HG03095 (cell line): ENCODE measurements around the gene PTGFRN.

Source experiments
- ATAC-seq: cut with Tn5 transposase; IDR thresholded peaks from one replicate; pipeline ENCODE4 v1.9.1; 2021; ENCODE audit warnings: moderate library complexity; ENCODE audit not compliant: unreplicated experiment

Gene PTGFRN

DNA sequence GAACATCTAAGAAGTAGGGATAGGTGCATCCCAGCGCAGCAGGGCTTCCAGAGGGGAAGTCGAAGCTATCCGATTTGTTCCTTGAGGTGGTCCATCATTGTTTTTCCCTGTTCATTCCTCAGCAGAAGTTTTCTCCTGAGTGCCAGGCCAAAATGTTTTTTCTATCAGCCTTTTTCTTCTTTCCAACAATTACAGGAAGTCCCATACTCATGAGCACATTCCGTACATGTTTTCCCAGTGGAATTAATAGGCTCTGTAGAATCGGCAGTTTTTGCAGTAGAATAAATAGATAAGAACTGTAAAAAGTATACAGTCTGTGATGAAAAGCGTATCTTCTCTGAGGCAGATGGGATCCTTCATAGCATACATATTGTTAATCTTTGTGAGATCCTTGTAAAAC lies 116.6 kb downstream of the PTGFRN start:
- ATAC-seq: no peak

DNA sequence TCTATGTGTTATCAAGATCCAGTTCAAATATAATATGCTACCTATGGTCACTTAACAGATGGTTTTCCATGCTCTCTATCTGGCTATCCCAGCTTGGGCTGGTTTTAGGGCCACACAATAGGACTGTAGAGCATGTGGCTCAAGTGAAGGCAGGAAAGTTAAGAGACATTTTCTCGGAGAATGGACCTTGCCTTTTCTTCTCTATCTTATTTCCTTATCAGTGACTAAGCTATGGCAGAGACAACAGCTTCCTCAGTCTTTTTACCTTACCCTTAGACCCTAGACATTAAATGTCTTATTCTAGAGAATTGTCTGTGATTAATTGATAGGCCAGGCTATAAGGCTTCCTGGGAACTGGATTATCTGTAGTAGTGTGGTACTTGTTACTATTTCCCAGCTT lies 120.0 kb downstream of the PTGFRN start:
- no peak for ATAC-seq

DNA sequence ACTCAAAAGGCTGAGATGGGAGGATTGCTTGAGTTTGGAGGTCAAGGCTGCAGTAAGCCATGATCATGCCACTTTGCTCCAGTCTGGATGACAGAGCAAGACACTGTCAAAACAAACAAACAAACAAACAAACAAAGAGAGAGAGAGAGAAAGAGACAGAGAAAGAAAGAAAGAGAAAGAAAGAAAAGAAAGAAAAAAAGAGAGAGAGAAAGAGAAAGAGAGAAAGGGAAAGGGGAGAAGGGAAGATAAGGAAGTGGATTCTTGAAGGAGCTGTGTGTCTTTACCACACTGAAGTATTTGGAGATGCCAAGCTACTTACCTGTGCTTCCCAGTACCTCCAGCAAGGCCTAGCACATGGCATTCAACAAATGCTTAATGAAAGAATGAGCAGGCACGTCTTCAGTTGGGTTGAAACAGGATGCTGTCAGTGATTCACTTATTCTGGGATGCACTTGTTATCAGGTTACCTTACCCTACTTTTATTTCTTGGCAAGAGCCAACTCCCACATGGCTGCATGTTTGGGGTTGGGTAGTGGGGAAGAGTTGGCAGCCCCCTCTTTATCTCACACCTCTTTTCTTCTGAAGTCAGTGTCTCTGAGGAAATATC lies 120.7 kb downstream of the PTGFRN start:
- ATAC-seq: no peak

DNA sequence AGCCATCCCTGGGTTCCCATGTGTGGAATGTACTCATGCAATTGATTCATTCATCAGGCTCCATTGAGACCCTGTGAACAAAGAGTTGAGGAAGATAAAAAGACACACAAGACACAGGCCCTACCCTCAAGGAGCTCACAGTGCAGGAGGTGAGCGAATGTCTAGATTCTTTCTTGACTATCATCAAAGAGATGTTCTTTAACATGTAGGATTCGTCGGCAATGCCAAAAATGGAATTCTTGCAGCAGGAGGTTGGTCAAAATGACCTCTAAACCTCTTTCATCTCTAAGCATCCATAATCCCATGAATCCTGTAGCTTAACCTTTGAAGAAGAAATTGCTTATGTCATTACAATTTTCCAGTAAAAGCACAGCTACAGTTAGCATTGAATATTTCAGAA lies 122.5 kb downstream of the PTGFRN start:
- ATAC-seq: no peak

DNA sequence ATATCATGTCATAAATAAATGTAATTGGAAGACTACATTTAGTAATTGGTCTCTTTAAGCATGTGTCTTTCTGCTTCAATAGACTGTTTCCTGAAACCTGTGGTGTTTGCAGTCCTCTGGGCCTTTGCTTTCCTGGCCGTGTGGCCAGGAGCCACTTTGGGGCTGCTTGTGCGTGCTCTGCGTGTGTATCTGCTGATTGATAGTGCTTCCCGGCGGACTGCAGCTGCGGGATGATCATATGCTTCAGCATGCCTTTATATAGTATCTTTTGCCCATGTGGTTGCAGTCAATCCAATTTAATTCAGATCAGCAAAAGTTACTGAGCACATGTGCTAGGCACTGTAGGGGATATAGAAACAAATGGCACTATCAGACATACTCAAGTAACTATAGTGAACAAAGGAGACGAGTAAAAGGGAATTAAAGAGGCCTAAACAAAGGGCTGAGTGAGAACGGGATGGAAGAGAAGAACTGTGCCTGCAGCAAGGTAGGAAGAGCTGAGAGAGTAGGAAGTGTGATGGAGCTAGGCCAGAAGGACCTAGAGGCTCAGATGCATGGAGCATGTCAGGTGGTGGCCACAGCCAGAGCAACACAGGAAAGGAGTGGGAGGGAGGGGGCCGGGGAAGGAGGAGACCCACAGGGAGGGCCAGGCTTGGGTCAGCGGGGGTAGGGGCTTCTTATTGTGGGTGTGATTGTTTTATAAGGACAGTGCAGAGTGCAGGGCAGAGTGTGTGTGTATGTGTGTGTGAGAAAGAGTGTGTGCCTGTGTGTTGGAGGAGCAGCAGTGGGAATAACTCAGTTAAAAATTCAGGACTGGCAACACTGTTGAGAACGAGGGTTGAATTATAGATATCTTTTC lies 123.2 kb downstream of the PTGFRN start:
- no peak for ATAC-seq

DNA sequence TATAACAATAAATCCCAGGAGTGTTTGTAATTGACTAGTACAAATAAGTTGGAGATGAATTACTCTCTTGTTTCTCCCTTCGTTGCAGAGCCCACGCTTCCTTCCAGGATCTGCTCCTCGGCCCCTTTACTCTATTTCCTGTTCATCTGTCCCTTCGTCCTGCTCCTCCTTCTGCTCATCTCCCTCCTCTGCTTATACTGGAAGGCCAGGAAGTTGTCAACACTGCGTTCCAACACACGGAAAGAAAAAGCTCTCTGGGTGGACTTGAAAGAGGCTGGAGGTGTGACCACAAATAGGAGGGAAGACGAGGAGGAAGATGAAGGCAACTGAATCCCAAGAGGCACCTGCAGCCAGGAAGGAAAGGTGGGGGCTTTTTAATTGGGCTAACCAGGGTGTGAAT lies 124.1 kb downstream of the PTGFRN start:
- no peak for ATAC-seq

DNA sequence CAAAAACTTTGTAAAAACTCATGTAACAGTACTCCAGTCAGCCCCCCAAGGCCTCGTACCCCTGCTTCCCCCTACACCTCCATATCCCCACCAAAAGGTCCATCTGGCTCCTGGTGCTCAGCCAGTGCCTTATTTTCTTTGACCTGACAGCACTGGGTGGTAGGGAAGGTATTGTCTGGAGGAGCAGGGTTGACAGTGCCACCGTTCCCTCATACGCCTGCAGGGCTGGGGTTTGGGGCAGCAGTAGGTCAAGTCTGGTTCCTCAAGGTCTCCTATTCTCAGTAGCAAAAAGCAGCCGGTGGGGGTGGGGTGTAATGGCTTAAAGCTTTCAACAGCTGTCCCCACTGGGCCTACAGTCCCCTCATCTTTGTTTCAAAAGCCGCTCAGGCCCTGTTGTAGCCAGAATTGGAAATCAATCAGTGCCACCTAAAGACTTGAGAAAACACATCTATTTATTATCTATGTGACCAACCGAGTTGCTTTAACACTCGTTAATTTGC lies 125.1 kb downstream of the PTGFRN start:
- ATAC-seq: no peak

DNA sequence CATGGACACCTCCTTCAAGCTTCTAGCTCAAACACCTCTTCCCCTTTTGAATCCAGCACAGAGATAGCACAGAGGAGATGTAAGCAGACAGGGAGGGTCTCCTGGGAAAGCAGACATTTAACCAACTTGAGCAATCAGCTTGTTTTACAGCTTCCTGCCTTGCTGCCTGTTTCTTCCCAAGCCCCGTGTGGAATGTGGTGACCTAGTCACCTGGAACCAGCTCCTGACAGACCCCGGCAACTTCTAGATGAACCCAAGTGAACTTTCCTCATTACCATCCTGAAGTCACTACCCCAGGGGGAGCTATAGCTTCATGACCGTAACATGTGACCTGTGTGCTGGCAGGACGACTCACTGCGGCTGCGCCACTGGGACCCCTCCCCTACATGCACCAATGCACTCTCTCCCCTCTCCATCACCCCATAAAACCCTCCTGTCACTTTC lies 126.3 kb downstream of the PTGFRN start:
- no peak for ATAC-seq

DNA sequence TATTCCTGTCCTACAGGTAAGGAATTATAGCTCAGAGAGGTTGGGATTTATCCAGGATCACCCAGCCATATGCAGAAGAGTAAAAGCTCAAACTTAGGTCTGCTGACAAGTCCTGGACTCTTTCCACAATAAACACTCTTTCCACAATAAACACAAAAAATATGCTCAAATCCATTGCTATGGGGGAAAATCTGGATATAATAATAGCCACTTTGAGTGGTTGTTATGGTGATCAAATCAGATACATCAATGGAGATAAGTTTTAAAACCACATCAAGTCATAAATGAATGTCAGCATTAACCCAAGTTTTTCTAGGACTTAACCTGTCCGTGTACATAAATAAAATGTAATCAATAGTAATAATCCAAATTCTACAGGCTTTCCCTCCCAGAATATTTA lies 128.1 kb downstream of the PTGFRN start:
- no peak for ATAC-seq

DNA sequence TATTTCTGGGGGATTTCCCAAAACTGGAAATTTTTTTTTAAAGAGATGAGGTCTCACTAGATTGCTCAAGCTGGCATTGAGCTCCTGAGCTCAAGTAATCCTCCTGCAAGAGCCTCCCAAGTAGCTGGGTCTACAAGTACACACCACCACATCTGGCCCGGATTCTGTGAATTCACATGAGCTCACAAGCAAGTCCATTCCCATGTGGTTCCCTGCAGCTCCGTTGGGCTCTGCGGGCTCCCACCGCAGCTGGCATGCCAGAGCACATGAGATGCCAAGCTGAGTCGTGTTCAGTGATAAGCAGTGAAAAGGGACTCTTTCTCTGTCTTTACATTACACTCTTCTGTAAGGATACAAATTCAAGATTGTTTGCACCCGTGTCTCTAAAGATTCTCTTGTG lies 128.5 kb downstream of the PTGFRN start:
- ATAC-seq: no peak
